Measurements from ENCODE around the gene ABTB1.
"Not testable (repeated sequence)": the region's sequence is repeated elsewhere in the genome, so short reads cannot be mapped to it uniquely, and the experiment has no call there.

The ABTB1 gene

DNA sequence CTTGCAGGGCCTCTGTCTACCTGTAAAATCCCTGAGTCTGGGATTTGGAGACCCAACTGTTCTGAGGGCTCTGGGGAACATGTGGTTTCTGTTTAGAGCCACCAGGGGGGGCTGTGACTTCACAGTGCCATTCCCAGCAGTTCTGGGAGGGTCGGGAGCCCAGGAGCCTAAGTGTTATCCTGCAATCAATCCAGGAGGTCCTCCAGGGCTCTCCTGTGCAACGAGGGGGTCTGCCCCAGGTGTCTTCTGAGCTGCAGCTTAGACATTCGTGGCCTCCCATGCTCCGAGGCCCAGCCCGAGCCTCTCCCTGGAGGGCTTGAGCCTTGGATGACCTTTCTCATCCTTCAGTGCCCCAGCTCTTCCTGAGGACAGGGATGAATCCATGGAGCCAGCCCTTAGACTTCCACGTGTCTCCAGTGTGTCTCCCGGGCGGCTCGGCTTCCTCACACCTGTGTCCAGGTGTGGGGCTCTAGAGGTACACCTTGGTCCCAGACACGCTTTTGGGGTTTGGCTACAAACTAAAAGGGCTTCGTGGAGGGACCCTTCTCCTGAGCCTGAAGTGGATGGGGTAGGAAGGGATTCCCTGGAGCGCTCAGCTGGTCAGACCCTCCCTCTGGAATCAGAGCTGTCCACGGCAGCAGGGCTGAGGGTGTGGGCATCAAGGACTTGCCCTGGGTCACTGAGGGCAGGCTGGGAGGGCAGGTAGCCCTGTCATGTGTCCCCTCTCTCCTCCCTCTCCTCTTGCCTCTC lies 20.3 kb upstream of the ABTB1 start:
- H3K27ac ChIP-seq: no peak overlapping the region
- TF ChIP-seq, protein P1, sequence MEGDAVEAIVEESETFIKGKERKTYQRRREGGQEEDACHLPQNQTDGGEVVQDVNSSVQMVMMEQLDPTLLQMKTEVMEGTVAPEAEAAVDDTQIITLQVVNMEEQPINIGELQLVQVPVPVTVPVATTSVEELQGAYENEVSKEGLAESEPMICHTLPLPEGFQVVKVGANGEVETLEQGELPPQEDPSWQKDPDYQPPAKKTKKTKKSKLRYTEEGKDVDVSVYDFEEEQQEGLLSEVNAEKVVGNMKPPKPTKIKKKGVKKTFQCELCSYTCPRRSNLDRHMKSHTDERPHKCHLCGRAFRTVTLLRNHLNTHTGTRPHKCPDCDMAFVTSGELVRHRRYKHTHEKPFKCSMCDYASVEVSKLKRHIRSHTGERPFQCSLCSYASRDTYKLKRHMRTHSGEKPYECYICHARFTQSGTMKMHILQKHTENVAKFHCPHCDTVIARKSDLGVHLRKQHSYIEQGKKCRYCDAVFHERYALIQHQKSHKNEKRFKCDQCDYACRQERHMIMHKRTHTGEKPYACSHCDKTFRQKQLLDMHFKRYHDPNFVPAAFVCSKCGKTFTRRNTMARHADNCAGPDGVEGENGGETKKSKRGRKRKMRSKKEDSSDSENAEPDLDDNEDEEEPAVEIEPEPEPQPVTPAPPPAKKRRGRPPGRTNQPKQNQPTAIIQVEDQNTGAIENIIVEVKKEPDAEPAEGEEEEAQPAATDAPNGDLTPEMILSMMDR (conservative IDR thresholded peaks at IDR 0.05): peak; percentile 81

DNA sequence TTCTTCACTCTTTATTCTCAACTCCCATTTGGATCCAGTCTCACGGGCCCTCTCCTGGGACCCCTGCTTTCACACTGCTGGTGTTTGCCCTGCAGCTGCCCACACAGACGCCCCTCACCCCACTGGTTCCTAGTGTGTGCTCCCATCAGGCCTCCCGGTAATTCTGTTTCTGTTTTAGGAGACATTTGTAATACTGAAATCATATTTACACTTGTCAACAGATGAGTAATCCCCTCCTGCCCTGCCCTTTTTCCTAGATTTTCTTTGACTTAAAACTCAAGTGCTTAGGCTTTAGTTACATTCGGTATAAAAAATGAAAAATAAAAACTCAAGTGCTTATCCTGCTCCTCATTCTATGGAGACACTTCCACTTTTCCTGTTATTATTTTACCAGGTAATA lies 18.4 kb upstream of the ABTB1 start:
- H3K27ac ChIP-seq: no peak overlapping the region
- TF ChIP-seq, protein P1 (conservative IDR thresholded peaks at IDR 0.05): no peak

DNA sequence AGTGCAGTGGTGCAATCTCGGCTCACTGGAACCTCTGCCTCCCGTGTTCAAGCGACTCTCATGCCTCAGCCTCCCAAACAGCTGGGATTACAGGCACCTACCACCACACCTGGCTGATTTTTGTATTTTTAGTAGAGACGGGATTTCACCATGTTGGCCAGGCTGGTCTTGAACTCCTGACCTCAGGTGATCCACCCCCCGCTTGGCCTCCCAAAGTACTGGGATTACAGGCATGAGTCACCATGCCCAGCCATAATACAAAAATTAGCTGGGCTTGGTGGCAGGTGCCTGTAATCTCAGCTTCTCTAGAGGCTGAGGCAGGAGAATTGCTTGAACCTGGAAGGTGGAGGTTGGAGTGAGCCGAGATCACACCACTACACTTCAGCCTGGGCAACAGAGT lies 17.8 kb upstream of the ABTB1 start:
- not testable (repeated sequence) for H3K27ac ChIP-seq

DNA sequence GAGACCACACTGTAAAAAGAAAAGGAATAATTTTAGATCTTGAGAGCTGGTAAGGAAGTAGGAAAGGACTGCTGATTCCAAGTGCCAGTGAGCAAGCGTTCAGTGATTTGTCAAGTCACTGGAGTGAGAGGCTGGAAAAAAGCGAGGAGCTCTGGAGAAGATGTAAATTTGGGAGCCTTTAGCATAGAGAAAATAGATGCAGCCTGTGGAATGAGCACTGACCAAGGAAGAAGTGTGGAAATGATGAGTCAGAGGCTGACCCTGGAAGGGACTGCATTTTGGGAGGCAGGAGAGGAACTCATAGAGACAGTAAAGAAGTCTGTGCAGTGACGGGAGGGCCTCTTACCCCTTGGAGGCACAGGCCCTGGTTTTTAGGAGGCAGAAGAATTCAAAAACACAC lies 17.1 kb upstream of the ABTB1 start:
- TF ChIP-seq, protein P1 (conservative IDR thresholded peaks at IDR 0.05): no peak
- no peak overlapping the region for H3K27ac ChIP-seq

DNA sequence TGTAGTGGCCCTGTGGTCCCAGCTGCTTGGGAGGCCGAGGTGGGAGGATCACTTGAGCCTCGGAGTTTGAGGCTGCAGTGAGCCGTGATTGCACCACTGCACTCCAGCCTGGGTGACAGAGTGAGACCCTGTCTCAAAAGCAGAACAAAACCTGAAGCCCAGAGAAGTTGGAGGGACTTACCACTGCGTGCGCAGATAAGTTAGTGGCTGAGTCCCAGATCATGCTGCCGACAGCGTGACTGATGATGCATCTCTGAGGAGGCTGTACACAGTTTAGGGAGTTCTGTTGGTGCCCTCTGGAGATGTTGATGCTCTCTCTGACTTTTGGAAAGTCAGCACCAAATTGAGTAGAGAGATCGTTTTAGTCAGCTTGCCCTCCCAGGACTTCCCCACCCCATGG lies 15.8 kb upstream of the ABTB1 start:
- H3K27ac ChIP-seq: no peak overlapping the region
- TF ChIP-seq, protein P1 (conservative IDR thresholded peaks at IDR 0.05): no peak

DNA sequence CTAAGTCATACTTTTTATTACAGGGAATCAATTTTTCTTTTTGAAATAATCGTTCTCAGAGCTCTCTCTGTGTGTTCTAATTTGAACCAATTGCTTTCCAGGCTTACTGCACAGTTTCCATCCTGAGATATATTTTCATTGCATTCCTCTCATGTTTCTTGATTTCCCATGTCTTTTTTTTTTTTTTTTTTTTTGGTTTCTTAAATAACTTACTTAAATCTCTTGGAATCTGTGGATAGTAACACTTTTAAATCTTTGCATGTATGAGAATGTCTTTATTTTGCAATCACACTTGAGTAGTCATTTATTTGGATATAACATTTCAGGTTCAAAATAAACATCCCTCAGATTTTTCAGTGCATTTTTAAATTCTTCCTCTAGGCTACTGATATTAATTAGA lies 14.5 kb upstream of the ABTB1 start:
- TF ChIP-seq, protein P1 (conservative IDR thresholded peaks at IDR 0.05): no peak
- no peak overlapping the region for H3K27ac ChIP-seq

DNA sequence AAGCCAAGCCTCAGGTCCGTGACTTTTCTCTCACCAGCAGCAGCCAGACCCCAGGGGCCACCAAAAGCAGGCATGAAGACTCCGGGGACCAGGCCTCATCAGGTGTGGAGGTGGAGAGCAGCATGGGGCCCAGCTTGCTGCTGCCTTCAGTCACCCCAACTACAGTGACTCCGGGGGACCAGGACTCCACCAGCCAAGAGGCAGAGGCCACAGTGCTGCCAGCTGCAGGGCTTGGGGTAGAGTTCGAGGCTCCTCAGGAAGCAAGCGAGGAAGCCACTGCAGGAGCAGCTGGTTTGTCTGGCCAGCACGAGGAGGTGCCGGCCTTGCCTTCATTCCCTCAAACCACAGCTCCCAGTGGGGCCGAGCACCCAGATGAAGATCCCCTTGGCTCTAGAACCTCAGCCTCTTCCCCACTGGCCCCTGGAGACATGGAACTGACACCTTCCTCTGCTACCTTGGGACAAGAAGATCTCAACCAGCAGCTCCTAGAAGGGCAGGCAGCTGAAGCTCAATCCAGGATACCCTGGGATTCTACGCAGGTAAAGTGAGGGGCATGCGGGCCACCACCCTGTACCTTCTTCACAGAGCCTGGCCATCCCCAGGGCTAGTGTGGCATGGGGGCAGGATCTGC lies 12.0 kb upstream of the ABTB1 start:
- TF ChIP-seq, protein P1 (conservative IDR thresholded peaks at IDR 0.05): no peak
- H3K27ac ChIP-seq: no peak overlapping the region

DNA sequence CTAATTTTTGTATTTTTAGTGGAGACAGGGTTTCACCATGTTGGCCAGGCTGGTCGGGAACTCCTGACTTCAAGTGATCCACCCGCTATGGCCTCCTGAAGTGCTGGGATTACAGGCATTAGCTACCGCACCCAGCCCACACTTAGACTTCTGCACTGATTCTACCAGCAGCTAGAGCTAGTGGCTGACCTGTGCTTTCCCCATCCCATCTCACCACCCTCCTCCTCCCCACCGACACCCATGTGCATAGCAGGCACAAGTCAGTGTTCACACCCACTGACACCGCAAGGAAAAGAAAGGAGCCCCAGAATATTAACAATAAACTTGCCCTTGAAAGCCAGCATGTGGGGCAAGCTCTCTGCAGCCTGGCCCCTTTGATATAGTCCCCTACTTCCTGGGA lies 11.2 kb upstream of the ABTB1 start:
- no peak overlapping the region for H3K27ac ChIP-seq
- TF ChIP-seq, protein P1 (conservative IDR thresholded peaks at IDR 0.05): no peak
